Neural progenitor cell (in vitro differentiated cells): ENCODE results near the gene GNG7.

ENCODE experiments used
- CTCF ChIP-seq: fragments of 200-600 bp; sonication (generic); IDR thresholded peaks from 2 replicates; pipeline ENCODE4 v1.5.1; 2017; ENCODE audit warnings: antibody characterized with exemption, mild to moderate bottlenecking
- EZH2 ChIP-seq: fragments of 200-600 bp; sonication (generic); IDR thresholded peaks from 2 replicates; pipeline ENCODE4 v1.6.1; 2017; ENCODE audit warnings: antibody characterized with exemption, mild to moderate bottlenecking, moderate library complexity

- TF ChIP-seq CTCF, result no peak
- no peak for TF ChIP-seq EZH2
These were observed 71.2 kb downstream of the GNG7 start for GRCh38 chr19:2631213-2631821.
